T47D (cell line): Measurements from ENCODE around the gene TBX1.
A peak's percentile ranks its signal among the peaks of the same experiment; 100 is the strongest.

Source experiments
- DNase-seq, 2 experiments: peaks; one replicate each; pipeline versions ENCODE4 v3.0.0 to v3.0.0-alpha.2; 2011 to 2012; ENCODE audit warnings: low read depth in 1 of 2, low spot score in 1 of 2
- JUND ChIP-seq: IDR thresholded peaks from 2 replicates; pipeline ENCODE4 v1.6.1; 2012; ENCODE audit warnings: low read depth
- in situ Hi-C: cut with HindIII; loops from 2 replicates; pipeline ENCODE4 v1.10.0; 2016; ENCODE audit warnings: low sequenced_read_pairs, low pct_unique_long_range_greater_than_20kb

Gene TBX1

DNA sequence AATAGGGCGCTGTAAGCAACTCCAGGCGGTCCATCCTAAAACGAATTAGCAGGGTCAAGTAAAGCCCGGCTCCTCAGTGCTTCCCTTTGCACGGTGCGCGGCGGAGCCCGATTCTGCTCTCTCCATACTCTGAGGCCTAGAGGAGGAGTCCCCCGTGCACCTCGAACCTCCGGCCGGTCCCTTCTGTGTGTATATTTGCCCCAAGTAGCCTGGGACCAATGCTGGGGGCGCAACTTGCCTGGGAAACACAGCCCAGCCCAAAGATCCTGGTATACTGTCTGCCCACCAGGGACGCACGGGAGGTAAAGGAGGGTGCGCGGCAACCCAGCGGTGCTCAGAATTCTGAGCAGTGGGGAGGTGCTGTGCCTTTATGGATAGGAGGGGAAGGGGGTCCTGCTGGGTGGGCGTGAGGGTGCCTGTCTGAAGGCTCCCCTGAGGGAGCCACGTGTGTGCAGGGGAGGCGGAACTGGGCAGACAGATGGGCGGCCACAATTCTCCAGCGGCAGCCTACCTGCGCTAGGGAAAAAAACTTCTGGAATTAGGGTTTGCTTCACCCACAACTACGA lies 4.8 kb upstream of the TBX1 start:
- in situ Hi-C loops, result no loop called here
- no peak for DNase-seq
- no peak for TF ChIP-seq JUND

- TF ChIP-seq JUND, result no peak
- in situ Hi-C loops, result no loop called here
- DNase-seq, result peak; percentile 82 to 93
These were observed 4.1 kb upstream of the TBX1 start for GRCh38 chr22:19756288-19757128.

- DNase-seq, result no peak
- in situ Hi-C loops, result no loop called here
- no peak for TF ChIP-seq JUND
These were observed 3.2 kb upstream of the TBX1 start for GRCh38 chr22:19757140-19757984.

DNA sequence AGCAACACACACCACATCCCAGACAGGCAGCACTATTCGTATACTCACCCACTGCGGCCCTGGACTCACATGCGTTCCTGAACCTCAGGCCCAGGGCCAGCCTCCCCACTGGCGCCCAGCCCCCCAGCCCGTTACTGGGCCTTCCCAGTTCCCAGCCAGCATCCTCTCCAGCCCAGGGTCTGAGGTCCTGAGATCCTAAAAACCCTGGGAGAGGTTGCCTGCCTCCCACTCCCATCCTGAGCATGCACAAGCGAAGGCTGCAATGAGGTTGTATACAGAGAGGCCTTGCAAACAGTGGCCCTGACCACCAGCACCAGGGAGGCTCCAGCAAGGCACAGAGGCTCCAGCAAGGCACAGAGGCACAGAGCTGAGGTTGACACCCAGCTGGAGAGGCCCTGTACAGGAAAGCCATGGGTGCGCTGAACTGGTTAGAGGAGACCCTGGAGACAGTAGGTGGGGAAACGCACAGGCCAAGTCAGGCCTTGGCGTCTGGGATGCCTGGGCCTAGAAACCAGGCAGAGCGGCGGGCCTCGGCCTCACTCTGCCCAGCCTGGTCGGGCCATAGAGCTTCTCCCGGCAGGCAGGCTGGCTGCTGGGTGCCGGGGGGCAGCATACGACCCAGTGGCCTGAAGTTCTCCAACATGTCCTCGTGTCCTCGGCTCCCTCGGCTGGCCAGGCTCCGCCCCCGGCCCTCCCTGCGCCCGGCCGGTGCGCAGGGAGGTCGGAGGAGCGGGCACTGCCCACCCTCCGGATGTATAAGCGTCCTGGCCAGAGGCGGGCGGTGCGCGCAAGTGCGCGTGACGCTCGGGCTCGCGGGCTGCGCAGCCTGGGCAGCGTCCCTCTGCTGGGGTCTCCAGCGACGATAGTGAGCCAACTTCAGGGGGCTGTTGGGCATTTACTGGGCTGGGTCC lies 2.3 kb upstream of the TBX1 start:
- no peak for DNase-seq
- no peak for TF ChIP-seq JUND
- in situ Hi-C loops, result no loop called here

GRCh38 chr22:19758896-19759426 lies 1.6 kb upstream of the TBX1 start:
- in situ Hi-C loops, result no loop called here
- DNase-seq, result no peak
- no peak for TF ChIP-seq JUND

DNA sequence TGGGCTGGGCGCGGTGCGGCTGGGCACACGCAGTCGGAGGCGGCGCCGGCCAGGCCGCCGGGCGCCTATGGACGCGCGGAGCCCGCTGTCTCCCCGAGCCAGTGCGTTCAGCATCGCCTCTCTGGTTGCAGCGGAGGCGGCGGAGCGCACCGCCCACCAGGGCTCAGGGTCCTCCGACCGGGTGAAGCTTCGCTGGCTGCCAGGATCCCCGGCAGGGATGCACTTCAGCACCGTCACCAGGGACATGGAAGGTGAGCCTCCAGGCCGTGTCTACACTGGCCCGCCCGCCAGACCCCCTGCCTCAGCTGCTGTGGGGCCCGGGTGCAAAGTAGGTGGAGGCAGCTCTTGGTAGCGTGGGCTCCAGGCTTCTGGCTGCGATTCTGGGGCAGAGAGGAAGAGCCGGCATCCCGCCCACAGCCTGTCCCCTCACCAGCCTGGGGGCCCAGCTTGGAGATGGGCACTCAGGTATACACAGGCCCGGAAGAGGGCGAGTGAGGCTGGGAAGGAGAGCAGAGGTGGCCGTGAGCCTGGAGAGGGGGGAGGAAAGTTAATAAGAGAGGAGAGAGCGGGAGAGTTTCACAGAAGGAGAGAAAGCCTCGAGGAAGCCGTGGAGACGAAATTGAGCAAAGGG lies 1.0 kb upstream of the TBX1 start:
- DNase-seq, result no peak
- no peak for TF ChIP-seq JUND
- in situ Hi-C loops, result no loop called here

- TF ChIP-seq JUND, result no peak
- no peak for DNase-seq
- in situ Hi-C loops, result no loop called here
These were observed 560 bp downstream of the TBX1 start for GRCh38 chr22:19760951-19761724.

GRCh38 chr22:19761725-19762567 lies 1.4 kb downstream of the TBX1 start:
- in situ Hi-C loops, result no loop called here
- TF ChIP-seq JUND, result no peak
- peak; percentile 69 to 85 for DNase-seq

DNA sequence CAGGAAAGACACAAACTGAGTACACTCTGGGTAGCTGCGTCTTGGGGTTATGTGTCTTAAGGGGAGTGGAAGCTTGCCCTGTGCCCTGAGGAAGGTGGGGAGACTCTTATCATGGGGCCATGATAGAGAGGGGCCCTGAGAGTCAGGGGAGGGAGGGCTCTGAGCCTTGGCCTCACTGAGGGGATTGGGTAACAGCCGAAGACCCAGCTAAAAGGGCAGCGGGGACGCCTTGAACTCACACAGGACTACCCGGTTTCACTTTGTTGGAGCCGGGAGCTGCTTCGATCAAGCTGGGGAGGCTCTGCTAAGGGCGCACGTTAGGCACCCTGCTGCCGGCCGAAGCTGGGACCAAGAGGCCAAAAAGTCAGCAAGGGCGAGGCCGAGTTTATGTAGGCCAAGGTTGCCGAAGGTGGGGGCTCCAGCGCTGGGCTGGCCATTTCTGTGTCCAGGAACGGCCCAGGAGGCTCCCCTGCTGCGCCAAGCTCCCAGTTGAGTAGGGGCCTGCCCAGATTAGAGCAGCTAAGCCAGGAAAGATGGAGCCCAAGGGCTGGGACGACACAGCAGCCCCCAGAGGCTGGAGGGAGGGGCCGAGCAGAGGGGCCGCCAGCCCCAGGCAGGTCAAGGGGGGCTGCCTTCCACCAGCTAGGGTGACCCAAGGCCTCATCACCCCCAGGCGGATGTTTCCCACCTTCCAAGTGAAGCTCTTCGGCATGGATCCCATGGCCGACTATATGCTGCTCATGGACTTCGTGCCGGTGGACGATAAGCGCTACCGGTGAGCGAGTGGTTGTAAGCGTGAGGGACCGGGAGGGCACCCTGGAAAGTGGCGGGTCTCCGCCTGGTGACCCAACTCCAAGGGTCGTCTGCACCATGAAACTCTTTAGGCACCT lies 2.2 kb downstream of the TBX1 start:
- no peak for TF ChIP-seq JUND
- in situ Hi-C loops, result no loop called here
- DNase-seq, result no peak
